GM23338 (cell line): ENCODE data around the gene MFSD6L.

ENCODE experiments used
- EZH2 ChIP-seq: fragments of 200-600 bp; sonication (generic); IDR thresholded peaks from one replicate; pipeline ENCODE4 v1.8.0; 2017; ENCODE audit warnings: antibody characterized with exemption, mild to moderate bottlenecking, low read depth; ENCODE audit not compliant: unreplicated experiment
- EZH2phosphoT487 ChIP-seq: fragments of 200-600 bp; sonication (generic); IDR thresholded peaks from one replicate; pipeline ENCODE4 v1.8.1; 2018; ENCODE audit warnings: antibody characterized with exemption; ENCODE audit not compliant: unreplicated experiment
- JUNB ChIP-seq: IDR thresholded peaks from one replicate; pipeline ENCODE4 v1.6.1; 2016; ENCODE audit warnings: antibody characterized with exemption; ENCODE audit not compliant: unreplicated experiment
- TF ChIP-seq, protein P1 (sequence below), 2 experiments: fragments of 200-600 bp in 1 of 2; sonication (generic) in 1 of 2; conservative IDR thresholded peaks; 2 replicates each; pipeline versions ENCODE4 v1.5.1 to v1.6.1; 2016 to 2017; ENCODE audit warnings: antibody characterized with exemption in 2 of 2, low read depth in 2 of 2, mild to moderate bottlenecking in 2 of 2, moderate library complexity in 1 of 2
- TF ChIP-seq, protein P2 (sequence below): IDR thresholded peaks from one replicate; pipeline ENCODE4 v1.6.1; 2018; ENCODE audit warnings: antibody characterized with exemption; ENCODE audit not compliant: unreplicated experiment

- TF ChIP-seq, protein P1, sequence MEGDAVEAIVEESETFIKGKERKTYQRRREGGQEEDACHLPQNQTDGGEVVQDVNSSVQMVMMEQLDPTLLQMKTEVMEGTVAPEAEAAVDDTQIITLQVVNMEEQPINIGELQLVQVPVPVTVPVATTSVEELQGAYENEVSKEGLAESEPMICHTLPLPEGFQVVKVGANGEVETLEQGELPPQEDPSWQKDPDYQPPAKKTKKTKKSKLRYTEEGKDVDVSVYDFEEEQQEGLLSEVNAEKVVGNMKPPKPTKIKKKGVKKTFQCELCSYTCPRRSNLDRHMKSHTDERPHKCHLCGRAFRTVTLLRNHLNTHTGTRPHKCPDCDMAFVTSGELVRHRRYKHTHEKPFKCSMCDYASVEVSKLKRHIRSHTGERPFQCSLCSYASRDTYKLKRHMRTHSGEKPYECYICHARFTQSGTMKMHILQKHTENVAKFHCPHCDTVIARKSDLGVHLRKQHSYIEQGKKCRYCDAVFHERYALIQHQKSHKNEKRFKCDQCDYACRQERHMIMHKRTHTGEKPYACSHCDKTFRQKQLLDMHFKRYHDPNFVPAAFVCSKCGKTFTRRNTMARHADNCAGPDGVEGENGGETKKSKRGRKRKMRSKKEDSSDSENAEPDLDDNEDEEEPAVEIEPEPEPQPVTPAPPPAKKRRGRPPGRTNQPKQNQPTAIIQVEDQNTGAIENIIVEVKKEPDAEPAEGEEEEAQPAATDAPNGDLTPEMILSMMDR (conservative IDR thresholded peaks at IDR 0.05; ENCODE audit: low read depth in 2 of 2) = no peak
- no peak for TF ChIP-seq EZH2
- no peak for TF ChIP-seq JUNB
- TF ChIP-seq, protein P2, sequence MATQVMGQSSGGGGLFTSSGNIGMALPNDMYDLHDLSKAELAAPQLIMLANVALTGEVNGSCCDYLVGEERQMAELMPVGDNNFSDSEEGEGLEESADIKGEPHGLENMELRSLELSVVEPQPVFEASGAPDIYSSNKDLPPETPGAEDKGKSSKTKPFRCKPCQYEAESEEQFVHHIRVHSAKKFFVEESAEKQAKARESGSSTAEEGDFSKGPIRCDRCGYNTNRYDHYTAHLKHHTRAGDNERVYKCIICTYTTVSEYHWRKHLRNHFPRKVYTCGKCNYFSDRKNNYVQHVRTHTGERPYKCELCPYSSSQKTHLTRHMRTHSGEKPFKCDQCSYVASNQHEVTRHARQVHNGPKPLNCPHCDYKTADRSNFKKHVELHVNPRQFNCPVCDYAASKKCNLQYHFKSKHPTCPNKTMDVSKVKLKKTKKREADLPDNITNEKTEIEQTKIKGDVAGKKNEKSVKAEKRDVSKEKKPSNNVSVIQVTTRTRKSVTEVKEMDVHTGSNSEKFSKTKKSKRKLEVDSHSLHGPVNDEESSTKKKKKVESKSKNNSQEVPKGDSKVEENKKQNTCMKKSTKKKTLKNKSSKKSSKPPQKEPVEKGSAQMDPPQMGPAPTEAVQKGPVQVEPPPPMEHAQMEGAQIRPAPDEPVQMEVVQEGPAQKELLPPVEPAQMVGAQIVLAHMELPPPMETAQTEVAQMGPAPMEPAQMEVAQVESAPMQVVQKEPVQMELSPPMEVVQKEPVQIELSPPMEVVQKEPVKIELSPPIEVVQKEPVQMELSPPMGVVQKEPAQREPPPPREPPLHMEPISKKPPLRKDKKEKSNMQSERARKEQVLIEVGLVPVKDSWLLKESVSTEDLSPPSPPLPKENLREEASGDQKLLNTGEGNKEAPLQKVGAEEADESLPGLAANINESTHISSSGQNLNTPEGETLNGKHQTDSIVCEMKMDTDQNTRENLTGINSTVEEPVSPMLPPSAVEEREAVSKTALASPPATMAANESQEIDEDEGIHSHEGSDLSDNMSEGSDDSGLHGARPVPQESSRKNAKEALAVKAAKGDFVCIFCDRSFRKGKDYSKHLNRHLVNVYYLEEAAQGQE = no peak
- TF ChIP-seq EZH2phosphoT487 = no peak
These were observed 36.6 kb upstream of the MFSD6L start for GRCh38 chr17:8835631-8836364.
